Astrocyte (in vitro differentiated cells and primary cell): ENCODE data around the gene DRD4. TPM values are rescaled to one million over a fixed set of nuclear protein-coding genes. Genes with fewer than 3 reads are reported as not detected.

Experiments used
- DNase-seq: peaks from one replicate; pipeline ENCODE4 v3.0.0-alpha.2; 2010; ENCODE audit warnings: low read depth
- FAIRE-seq: peaks from 2 replicates; lab custom pipeline; 2011; peaks lifted over from hg19 to GRCh38; lab: Jason Lieb, UNC
- H2AFZ ChIP-seq: 2 replicates; pipeline ENCODE4 v1.6.0; 2012; ENCODE audit warnings: low read depth, low read length, inconsistent platforms
- H3K27ac ChIP-seq: 2 replicates; pipeline ENCODE4 v1.5.1; 2011; ENCODE audit warnings: low read depth, low read length, inconsistent platforms
- H3K27me3 ChIP-seq: 2 replicates; pipeline ENCODE4 v1.6.0; 2011; ENCODE audit warnings: low read length, inconsistent platforms; ENCODE audit not compliant: insufficient read depth
- H3K36me3 ChIP-seq: 2 replicates; pipeline ENCODE4 v1.5.1; 2011; ENCODE audit warnings: low read length, inconsistent platforms; ENCODE audit not compliant: insufficient read depth
- H3K4me1 ChIP-seq: 2 replicates; pipeline ENCODE4 v1.5.1; 2011; ENCODE audit warnings: low read length, inconsistent platforms; ENCODE audit not compliant: insufficient read depth
- H3K4me2 ChIP-seq: 2 replicates; pipeline ENCODE4 v1.6.0; 2012; ENCODE audit warnings: low read length, inconsistent platforms
- H3K4me3 ChIP-seq: 2 replicates; pipeline ENCODE4 v1.5.1; 2011; ENCODE audit warnings: low read depth, mild to moderate bottlenecking, low read length, inconsistent platforms; ENCODE audit not compliant: insufficient read depth
- H3K79me2 ChIP-seq: 2 replicates; pipeline ENCODE4 v1.6.0; 2012; ENCODE audit warnings: mild to moderate bottlenecking, low read length, inconsistent platforms; ENCODE audit not compliant: insufficient read depth
- H3K9ac ChIP-seq: 2 replicates; pipeline ENCODE4 v1.6.0; 2012; ENCODE audit warnings: mild to moderate bottlenecking, low read length, inconsistent platforms
- H3K9me3 ChIP-seq: 2 replicates; pipeline ENCODE4 v1.5.1; 2012; ENCODE audit warnings: low read depth, mild to moderate bottlenecking, low read length, inconsistent platforms; ENCODE audit not compliant: insufficient read depth
- H4K20me1 ChIP-seq: 2 replicates; pipeline ENCODE4 v1.6.0; 2012; ENCODE audit warnings: low read length, inconsistent platforms; ENCODE audit not compliant: insufficient read depth
- H3K27ac Mint-ChIP-seq: one replicate; pipeline ENCODE4 v1.8.0; 2021; ENCODE audit warnings: mild to moderate bottlenecking, mixed read lengths; ENCODE audit not compliant: unreplicated experiment
- H3K27me3 Mint-ChIP-seq: one replicate; pipeline ENCODE4 v1.8.0; 2021; ENCODE audit warnings: low read depth, mixed read lengths; ENCODE audit not compliant: unreplicated experiment
- H3K36me3 Mint-ChIP-seq: one replicate; pipeline ENCODE4 v1.8.0; 2021; ENCODE audit warnings: low read depth, mixed read lengths; ENCODE audit not compliant: unreplicated experiment
- H3K4me1 Mint-ChIP-seq: one replicate; pipeline ENCODE4 v1.8.0; 2021; ENCODE audit warnings: low read depth, mixed read lengths; ENCODE audit not compliant: unreplicated experiment
- H3K4me3 Mint-ChIP-seq: one replicate; pipeline ENCODE4 v1.8.0; 2021; ENCODE audit warnings: mild to moderate bottlenecking, moderate library complexity, mixed read lengths; ENCODE audit not compliant: unreplicated experiment
- H3K9me3 Mint-ChIP-seq: one replicate; pipeline ENCODE4 v1.8.0; 2021; ENCODE audit warnings: mild to moderate bottlenecking, mixed read lengths; ENCODE audit not compliant: unreplicated experiment
- EZH2 ChIP-seq: IDR thresholded peaks from 2 replicates; pipeline ENCODE4 v1.6.1; 2012; ENCODE audit warnings: mild to moderate bottlenecking, low read length, inconsistent platforms; ENCODE audit not compliant: insufficient read depth
- total RNA-seq: library from RNA; stranded (reverse); gene quantifications from 2 replicates; pipeline ENCODE4 v1.2.1, GENCODE V29; 2021
- TF ChIP-seq, protein P1 (sequence below): IDR thresholded peaks from 2 replicates; pipeline ENCODE4 v1.5.1; 2011; ENCODE audit warnings: low read depth, mild to moderate bottlenecking, inconsistent platforms, low read length, moderate library complexity; ENCODE audit not compliant: insufficient read depth

DRD4 gene
- total RNA-seq, 1 donor from 2014 or later, result 9.9 TPM

DNA sequence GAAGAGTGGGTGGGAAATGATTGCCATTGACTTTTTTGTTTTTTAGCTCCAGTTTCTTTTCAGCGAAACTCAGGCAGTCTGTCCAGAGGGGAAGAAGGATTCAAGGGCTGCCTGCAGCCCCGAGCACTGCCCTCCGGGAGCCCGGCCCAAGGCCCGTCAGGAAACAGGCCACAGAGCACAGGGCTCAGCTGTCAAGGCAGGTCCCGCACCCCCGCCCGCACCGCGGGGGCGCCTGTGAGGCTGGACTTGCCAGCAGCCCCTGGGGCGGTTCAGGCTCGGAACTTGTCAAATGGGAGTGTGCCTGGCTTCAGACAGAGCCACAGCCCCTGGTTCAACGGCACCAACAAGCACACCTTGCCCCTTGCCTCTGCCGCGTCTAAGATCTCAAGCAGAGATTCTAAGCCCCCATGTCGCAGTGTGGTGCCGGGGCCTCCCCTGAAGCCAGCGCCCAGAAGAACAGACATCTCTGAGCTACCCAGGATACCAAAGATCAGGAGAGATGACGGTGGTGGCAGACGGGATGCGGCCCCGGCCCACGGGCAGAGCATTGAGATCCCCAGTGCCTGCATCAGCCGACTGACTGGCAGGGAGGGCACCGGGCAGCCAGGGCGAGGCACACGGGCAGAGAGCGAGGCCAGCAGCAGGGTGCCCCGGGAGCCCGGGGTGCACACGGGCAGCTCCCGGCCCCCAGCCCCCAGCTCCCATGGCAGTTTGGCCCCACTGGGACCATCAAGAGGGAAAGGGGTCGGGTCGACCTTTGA lies 29.9 kb upstream of the DRD4 start:
- no peaks in the 10 kb centered on the region for H3K9me3 ChIP-seq
- peaks cover 14% of the 10 kb centered on the region for H3K36me3 Mint-ChIP-seq
- H3K4me3 Mint-ChIP-seq, result no peak overlapping the region
- H3K4me2 ChIP-seq, result no peak overlapping the region
- H3K79me2 ChIP-seq, result peaks cover 14% of the 10 kb centered on the region
- no peaks in the 10 kb centered on the region for H3K27me3 ChIP-seq
- DNase-seq, result no peak
- H3K36me3 ChIP-seq, result peaks cover 38% of the 10 kb centered on the region
- H4K20me1 ChIP-seq, result peaks cover 64% of the 10 kb centered on the region
- H3K4me1 Mint-ChIP-seq, result peaks cover 2% of the 10 kb centered on the region
- no peak overlapping the region for H2AFZ ChIP-seq
- no peak overlapping the region for H3K27ac Mint-ChIP-seq
- peaks cover 4% of the 10 kb centered on the region for H3K4me1 ChIP-seq
- H3K27ac ChIP-seq, result peak overlapping the region; percentile 50
- TF ChIP-seq EZH2, result no peak
- TF ChIP-seq, protein P1, sequence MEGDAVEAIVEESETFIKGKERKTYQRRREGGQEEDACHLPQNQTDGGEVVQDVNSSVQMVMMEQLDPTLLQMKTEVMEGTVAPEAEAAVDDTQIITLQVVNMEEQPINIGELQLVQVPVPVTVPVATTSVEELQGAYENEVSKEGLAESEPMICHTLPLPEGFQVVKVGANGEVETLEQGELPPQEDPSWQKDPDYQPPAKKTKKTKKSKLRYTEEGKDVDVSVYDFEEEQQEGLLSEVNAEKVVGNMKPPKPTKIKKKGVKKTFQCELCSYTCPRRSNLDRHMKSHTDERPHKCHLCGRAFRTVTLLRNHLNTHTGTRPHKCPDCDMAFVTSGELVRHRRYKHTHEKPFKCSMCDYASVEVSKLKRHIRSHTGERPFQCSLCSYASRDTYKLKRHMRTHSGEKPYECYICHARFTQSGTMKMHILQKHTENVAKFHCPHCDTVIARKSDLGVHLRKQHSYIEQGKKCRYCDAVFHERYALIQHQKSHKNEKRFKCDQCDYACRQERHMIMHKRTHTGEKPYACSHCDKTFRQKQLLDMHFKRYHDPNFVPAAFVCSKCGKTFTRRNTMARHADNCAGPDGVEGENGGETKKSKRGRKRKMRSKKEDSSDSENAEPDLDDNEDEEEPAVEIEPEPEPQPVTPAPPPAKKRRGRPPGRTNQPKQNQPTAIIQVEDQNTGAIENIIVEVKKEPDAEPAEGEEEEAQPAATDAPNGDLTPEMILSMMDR, result no peak
- H3K4me3 ChIP-seq, result no peak overlapping the region
- no peaks in the 10 kb centered on the region for H3K27me3 Mint-ChIP-seq
- no peak for FAIRE-seq
- no peaks in the 10 kb centered on the region for H3K9me3 Mint-ChIP-seq
- H3K9ac ChIP-seq, result no peak overlapping the region

GRCh38 chr11:607971-608659 lies 29.0 kb upstream of the DRD4 start:
- DNase-seq (no peak), FAIRE-seq (no peak)
- no peaks in the 10 kb centered on the region for H3K27me3 Mint-ChIP-seq
- Histone ChIP-seq H3K27me3 (no peaks in the 10 kb centered on the region), H3K79me2 (peaks cover 14% of the 10 kb centered on the region), H3K9ac (no peak overlapping the region), H3K4me2 (no peak overlapping the region), H3K4me3 (no peak overlapping the region), H3K9me3 (no peaks in the 10 kb centered on the region), H4K20me1 (peaks cover 69% of the 10 kb centered on the region), H2AFZ (no peak overlapping the region), H3K4me1 (peaks cover 4% of the 10 kb centered on the region), H3K36me3 (peaks cover 36% of the 10 kb centered on the region), H3K27ac (no peak overlapping the region)
- TF ChIP-seq, protein P1, result no peak
- TF ChIP-seq EZH2, result no peak
- H3K27ac Mint-ChIP-seq, result no peak overlapping the region
- peaks cover 5% of the 10 kb centered on the region for H3K4me1 Mint-ChIP-seq
- H3K4me3 Mint-ChIP-seq, result no peak overlapping the region
- H3K9me3 Mint-ChIP-seq, result no peaks in the 10 kb centered on the region
- peaks cover 16% of the 10 kb centered on the region for H3K36me3 Mint-ChIP-seq
